NCI-H2029 (cell line): ENCODE data around the gene ABCG1.

Source experiments
- DNase-seq: peaks from one replicate; lab custom pipeline; 2025; lab: John Stamatoyannopoulos, UW

Gene ABCG1

DNA sequence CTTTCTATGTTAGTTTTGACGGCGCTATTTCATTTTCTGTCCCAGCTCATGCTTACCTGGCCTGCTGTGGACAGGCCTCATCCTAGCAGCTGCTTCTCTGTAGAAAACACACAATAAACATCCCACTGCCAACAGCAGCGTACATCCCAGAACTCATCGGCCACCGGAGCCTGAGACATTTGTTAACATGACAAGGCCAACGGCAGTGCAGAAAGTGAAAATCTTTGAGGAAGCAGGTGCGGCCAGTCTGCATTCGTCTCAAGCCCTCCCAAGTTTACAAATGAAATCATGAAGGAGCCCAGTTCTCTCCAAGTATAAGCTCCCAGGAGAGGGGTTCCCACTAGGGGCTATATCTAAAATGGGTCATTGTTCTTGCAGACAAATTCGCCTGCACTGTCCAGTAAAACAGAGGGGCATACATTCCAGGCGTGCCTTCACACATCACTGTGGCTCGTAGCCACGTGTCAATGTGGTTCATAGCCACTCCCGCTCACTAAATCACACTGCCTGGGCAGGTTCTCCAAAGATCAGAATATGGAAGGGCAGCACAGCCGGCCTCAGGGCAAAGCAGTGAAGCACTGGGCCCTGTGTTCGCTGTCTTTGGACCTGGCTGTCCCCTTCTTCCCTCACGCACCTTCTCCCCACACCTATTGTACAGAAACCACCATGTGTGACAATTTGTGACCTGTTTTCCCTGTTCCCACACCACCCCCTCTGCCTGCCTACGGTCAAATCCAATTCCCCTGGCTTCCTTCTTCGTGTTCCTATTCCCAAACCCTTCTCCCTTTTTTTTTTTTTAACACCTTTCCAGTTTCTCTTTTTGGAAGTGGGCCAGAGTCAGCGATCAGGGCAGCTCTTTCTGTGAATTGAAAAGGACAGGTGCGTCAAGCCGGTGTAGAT, 27.0 kb upstream of the ABCG1 start:
- DNase-seq = no peak

GRCh38 chr21:42193131-42193671, 25.7 kb upstream of the ABCG1 start:
- no peak for DNase-seq

- no peak for DNase-seq
These were observed 25.2 kb upstream of the ABCG1 start for GRCh38 chr21:42193721-42194120.

- DNase-seq = no peak
These were observed 24.1 kb upstream of the ABCG1 start for GRCh38 chr21:42194863-42195262.

DNA sequence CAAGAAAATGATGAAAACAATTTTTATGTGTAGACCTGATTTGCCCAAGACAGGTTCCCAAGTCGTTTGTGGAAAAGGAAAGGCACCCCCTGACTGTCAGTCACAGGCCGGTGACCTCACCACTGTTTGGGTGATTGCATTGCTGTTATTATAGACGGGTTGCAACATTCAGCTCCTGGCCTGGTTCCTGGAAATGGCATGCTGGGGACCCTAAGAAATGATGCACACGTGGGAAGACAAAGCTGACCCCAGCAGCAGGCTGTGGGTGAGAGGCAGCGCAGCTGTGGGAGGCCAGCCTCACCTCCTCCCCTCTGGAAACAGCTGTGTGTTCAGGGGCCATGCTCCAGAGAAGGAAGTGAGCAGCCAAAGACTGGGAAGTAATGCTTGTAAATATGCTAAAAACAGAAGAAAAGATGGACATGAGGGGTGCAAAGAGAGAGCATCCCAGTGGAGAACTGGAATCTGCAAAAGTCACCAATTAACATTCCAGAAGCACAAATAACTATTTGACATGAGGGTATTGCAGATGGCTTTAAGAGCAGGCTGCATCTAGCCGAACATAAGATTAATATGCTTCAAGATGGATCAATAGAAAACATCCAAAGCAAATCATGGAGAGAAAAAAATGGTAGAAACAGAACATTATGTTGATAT, 23.4 kb upstream of the ABCG1 start:
- no peak for DNase-seq

DNA sequence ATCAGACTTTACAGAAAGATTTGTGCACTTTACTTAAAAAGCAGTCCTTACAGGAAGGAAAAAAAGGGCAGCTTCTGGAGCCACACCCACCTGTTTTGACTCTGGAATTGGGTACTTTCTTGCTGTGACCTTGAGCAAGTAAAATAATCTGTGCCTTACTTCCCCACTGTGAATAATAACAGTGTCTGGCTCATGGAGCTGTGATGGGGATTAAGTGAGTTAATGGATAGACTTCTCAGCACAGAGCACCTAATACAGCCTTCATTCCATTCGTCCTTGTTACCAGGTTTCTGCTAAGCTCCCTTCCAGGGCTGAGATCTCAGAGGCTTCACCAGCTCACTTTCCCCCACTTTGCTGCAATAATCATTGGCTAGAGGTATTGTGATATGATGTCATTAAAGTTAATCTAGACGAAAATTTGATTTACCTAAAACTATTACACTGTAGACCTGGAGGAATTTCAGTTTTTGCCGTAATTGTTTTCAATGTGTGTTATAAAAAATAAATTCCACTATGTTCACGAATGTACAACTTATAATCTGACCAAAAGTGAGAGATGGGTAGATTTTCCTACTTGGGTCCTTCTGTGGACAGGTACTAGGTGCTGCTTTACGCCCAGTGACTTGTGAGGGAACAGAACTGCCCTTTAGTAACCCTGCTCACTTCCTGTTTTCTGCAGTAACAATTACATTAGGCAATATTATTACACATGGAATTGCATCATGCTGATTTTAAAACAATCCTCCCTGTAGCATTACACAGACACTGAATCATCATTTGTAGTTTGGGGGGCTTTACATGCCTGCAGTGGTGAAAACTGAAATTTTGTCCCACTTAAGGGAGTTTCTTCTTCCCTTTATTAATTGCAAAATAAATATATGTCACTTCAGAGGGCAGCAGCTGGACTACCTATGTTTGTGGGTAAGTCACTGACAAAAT, 19.7 kb upstream of the ABCG1 start:
- peak; percentile 53 for DNase-seq

DNA sequence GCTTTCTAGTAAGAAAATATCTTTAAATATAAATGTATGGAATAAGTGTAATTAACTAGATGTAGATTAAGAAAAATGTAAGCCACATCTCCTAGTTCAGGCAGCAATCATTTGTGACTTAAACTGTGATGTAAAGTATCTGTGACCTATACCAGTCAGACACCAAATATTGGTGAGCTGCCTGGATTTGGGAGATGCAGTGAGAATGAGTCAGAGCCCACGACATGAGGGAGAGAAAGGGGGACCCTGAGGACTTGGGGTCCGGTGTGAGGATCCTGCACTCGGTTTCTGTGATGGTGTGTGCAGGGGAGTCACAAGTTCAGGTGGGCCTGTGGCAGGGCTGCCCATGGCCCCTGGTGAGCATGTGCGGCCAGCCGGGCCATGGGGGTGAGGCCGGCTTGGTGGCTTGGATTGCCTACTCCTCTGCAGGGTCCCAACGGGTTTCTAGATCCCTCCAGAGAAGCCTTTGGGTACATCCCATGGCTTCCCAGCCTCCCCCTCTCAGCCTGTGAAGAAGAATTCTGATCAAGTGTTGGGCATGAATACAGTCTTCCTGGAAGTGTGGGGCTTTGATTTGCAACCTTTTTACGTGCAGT, 19.0 kb upstream of the ABCG1 start:
- DNase-seq = no peak

DNA sequence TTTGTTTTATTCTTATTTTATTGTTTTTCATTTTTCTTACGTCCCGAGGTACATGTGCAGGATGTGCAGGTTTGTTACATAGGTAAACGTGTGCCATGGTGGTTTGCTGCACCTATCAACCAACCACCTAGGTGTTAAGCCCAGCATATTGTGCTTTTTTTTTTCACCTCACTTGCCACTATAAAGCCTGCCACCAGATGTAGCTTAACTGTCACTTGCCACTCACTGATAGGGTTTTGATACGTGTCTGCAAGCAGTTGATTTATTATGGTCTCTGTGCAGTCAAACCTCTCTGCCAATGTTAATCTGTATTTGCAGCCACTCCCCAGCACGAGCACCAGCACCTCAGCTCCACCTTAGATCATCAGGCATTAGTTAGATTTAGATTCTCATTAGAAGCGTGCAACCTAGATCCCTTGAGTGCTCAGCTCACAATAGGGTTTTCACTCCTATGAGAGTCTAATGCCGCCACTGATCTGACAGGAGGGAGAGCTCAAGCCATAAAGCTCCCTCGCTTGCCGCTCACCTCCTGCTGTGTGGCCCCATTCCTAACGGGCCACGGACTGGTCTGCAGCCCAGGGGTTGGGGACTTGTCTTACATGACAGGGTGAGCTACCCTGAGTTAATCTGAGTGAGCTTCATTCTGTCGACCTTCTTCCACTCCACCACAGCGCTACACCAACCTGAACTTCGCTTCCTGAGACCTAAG, 17.9 kb upstream of the ABCG1 start:
- DNase-seq = no peak

- no peak for DNase-seq
These were observed 17.3 kb upstream of the ABCG1 start for GRCh38 chr21:42201615-42202161.

DNA sequence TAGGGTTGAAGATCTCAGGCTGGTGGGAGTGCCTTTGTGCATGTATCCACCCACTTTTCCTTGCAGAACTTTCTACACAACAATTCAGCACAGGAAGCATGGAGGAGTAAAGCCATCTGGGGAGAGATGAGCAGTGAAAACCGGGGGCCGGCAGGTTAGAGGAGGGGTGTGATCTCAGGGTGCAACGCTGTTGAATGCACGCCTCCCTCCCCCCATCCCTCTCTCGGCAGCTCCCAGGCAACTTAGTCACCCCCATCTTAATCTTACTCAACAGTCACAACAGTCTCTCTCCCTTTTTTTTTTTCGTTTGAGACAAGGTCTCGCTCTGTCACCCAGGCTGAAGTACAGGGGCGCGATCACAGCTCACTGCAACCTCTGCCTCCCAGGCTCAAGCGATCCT, 16.6 kb upstream of the ABCG1 start:
- no peak for DNase-seq

GRCh38 chr21:42203321-42203720, 15.6 kb upstream of the ABCG1 start:
- no peak for DNase-seq

GRCh38 chr21:42203936-42204335, 15.0 kb upstream of the ABCG1 start:
- no peak for DNase-seq

DNA sequence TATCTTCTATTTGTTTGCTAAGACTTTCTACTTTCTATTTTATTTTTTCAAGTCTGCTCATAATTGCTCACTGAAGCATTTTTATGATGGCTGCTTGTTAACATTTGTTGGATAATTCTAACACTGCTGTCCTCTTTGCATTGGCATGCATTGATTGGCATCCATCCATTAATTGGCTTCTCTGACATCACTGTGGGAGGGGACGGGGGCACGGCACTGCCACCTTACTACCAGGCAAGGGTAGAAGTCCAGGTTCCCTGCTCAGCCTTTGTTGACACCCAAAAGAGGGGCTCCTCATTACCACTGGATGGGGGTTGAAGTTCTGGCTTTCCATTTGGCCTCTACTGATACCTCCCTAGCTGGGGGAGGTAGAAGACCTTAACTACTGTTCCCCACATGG, 11.5 kb upstream of the ABCG1 start:
- DNase-seq = no peak

DNA sequence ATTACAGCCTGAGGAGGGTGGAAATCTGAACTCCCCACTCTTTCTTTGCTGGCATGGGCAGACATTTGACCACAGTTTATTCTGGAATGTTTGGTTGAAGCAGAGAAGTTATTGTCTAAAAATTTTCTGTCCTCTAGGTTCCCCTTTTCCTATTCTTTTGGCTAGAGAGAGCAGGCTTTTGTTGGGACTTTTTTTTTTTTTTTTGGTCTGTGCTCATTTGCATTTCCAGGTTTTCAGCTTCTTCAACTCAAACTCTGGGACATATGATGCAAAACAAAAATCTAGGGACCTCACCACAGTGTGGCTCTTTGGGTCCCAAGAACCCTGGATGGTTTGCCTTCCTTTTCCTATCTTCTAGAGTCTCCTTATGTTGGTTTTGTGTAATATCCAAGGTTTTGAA, 10.9 kb upstream of the ABCG1 start:
- no peak for DNase-seq

- DNase-seq = no peak
These were observed 10.0 kb upstream of the ABCG1 start for GRCh38 chr21:42208801-42209490.

GRCh38 chr21:42209801-42210479, 9.0 kb upstream of the ABCG1 start:
- DNase-seq = no peak

DNA sequence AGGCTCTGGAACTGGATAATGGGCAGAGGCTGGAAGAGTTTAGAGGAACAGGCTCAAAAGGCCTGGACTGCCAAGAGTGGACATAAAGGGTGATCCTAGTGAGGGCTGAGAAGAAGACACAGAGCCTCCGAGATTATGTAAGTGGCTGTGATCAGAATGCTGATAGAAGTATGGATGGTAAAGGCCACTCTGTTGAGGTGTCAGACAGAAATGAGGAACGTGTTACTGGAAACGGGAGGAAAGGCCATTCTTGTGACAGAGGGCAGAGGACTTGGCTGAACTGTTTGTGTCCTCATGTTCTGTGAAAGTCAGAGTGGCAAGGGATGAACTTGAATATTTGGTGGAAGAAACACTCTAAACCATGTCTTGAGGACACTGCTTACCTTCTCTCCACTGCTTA, 6.7 kb upstream of the ABCG1 start:
- DNase-seq = no peak

DNA sequence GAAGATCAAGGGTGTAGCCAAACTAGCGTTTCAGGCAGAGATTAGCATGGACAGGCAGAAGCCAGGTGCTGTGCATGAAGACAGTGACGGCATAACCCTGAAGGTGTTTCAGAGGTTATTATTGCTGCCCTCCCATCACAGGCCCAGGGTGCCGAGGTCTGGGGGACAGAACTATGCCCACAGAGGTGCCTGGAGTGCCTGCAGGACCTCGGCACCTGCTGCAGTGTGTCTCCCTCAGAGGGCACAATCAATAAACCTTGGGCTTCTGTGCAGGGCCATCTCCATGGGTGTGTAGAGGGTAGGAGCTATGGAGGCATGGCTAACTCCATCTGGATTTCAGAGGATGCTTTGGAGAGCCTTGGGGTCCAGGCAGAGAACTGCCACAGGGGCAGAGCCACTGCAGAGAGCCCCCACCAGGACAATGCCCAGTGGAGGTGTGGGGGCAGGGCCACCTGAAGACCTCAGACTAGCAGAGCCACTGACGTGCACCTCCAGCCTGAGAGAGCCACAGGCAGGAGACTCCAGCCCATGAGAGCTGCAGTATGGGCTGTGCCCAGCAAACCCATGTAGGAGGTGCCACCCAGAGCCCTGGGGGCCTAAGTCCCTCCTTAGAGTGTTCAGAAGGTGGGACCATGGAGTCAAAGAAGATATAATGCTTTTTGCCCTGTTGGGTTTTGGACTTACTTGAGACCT, 5.7 kb upstream of the ABCG1 start:
- no peak for DNase-seq
